ENCODE results near the gene ZNF266.

Gene ZNF266

GRCh38 chr19:9435279-9436268 lies at the start of gene ZNF266:
Gene ZNF266, minus strand, starts transcription at chr19:9435573. Its CDS starts 15,484 bp downstream, at chr19:9420089.
- DNase-seq = peak; percentile 39 to 86 (median 74)

- DNase-seq = no peak
These were observed 49.8 kb upstream of the ZNF266 start for GRCh38 chr19:9485140-9485539.

- DNase-seq = no peak
These were observed 39.6 kb upstream of the ZNF266 start for GRCh38 chr19:9474975-9475374.

- DNase-seq = no peak
These were observed 31.8 kb upstream of the ZNF266 start for GRCh38 chr19:9467161-9467560.

- DNase-seq = no peak
These were observed 26.6 kb upstream of the ZNF266 start for GRCh38 chr19:9461938-9462337.

GRCh38 chr19:9456018-9456689 lies 20.8 kb upstream of the ZNF266 start:
- DNase-seq = no peak

- no peak for DNase-seq
These were observed 18.6 kb upstream of the ZNF266 start for GRCh38 chr19:9453953-9454352.

- DNase-seq = no peak
These were observed 9.7 kb upstream of the ZNF266 start for GRCh38 chr19:9445037-9445436.

GRCh38 chr19:9436358-9436757 lies 985 bp upstream of the ZNF266 start:
- no peak for DNase-seq

GRCh38 chr19:9431475-9431874 lies 3.9 kb downstream of the ZNF266 start:
- DNase-seq = no peak

- DNase-seq = no peak
These were observed 4.9 kb downstream of the ZNF266 start for GRCh38 chr19:9430444-9430843.

- DNase-seq = no peak
These were observed 7.4 kb downstream of the ZNF266 start for GRCh38 chr19:9427941-9428340.

GRCh38 chr19:9413240-9413954 lies 22.0 kb downstream of the ZNF266 start:
- DNase-seq = no peak

- DNase-seq = no peak
These were observed 27.5 kb downstream of the ZNF266 start for GRCh38 chr19:9407827-9408226.

- DNase-seq = peak in 4 of 14 donors; percentile 0 to 32 (median 12)
These were observed 28.5 kb downstream of the ZNF266 start for GRCh38 chr19:9406798-9407352.

GRCh38 chr19:9381361-9381785 lies 54.0 kb downstream of the ZNF266 start:
- DNase-seq = no peak

- no peak for DNase-seq
These were observed 64.4 kb downstream of the ZNF266 start for GRCh38 chr19:9370738-9371619.

- no peak for DNase-seq
These were observed 72.5 kb downstream of the ZNF266 start, which contains the start of gene ZNF177 for GRCh38 chr19:9362905-9363304. Gene ZNF177, plus strand, starts transcription at chr19:9363013. Its CDS starts 15,299 bp downstream, at chr19:9378312.

Data from C1 segment of cervical spinal cord (tissue), 14 donors.